K562 (cell line): ENCODE measurements around the gene SMIM29. TPM values are rescaled to one million over a fixed set of nuclear protein-coding genes. Genes with fewer than 3 reads are reported as not detected.

Experiments used
- COPS2 ChIP-seq: fragments of 450-650 bp; conservative IDR thresholded peaks from 2 replicates; pipeline ENCODE4 v1.6.1; 2016; ENCODE audit warnings: mild to moderate bottlenecking, moderate library complexity
- GATAD2A ChIP-seq: fragments of 450-650 bp; IDR thresholded peaks from 2 replicates; pipeline ENCODE4 v1.6.1; 2017
- HIVEP1 ChIP-seq: fragments of 250-450 bp; sonication (Bioruptor Pico); IDR thresholded peaks from 2 replicates; pipeline ENCODE4 v1.4.0; 2020; ENCODE audit warnings: mild to moderate bottlenecking
- STAG1 ChIP-seq: sonication (generic); formaldehyde crosslinking; IDR thresholded peaks from 2 replicates; pipeline ENCODE4 v1.5.0; 2020; ENCODE audit warnings: missing genetic modification reagents, borderline replicate concordance
- TBP ChIP-seq: optimal IDR thresholded peaks from 2 replicates; pipeline ENCODE3; 2011; ENCODE audit warnings: low read depth, low read length, improper control_type of control experiment
- TRIM28 ChIP-seq: fragments of 450-650 bp; IDR thresholded peaks from 2 replicates; pipeline ENCODE4 v1.6.1; 2017
- ZNF583 ChIP-seq: fragments of 250-450 bp; sonication (Bioruptor Pico); IDR thresholded peaks from 2 replicates; pipeline ENCODE4 v1.4.0; 2020
- polyA plus RNA-seq, 8 experiments: library from polyadenylated mRNA; depleted of rRNA in 4 of 8; stranded (reverse) in 5 of 8; unstranded in 3 of 8; fragments of >200 nt; fragmentation: Nextera tagmentation in 2 of 8; fragmentation: Illumina TruSeq in 1 of 8; extraction: Ambion mirVana in 2 of 8; extraction: Trizol in 1 of 8; gene quantifications; 2 replicates each; pipeline versions ENCODE4 v1.2.1 to v1.2.3, GENCODE V29; 2011 to 2014; ENCODE audit warnings: inconsistent platforms in 1 of 8, missing spikeins in 1 of 8
- total RNA-seq, 7 experiments: library from RNA; depleted of rRNA in 6 of 7; stranded (reverse); fragments of >200 nt in 6 of 7; fragmentation: Illumina TruSeq in 2 of 7; extraction: Trizol in 2 of 7; gene quantifications; 2 replicates each; pipeline versions ENCODE4 v1.2.1 to v1.2.3, GENCODE V29; 2011 to 2021; ENCODE audit warnings: low replicate concordance in 1 of 7
- TF ChIP-seq, protein P1 (sequence below): sonication (generic); formaldehyde crosslinking; IDR thresholded peaks from 2 replicates; pipeline ENCODE4 v1.8.0; 2022; ENCODE audit warnings: missing genetic modification reagents, mild to moderate bottlenecking, borderline replicate concordance
- TF ChIP-seq, protein P2 (sequence below): fragments of 250-450 bp; sonication (Bioruptor Pico); IDR thresholded peaks from 2 replicates; pipeline ENCODE4 v1.8.0; 2021; ENCODE audit warnings: moderate library complexity, mild to moderate bottlenecking, inconsistent platforms
- TF ChIP-seq, protein P3 (sequence below), 2 experiments: fragments of 450-650 bp; IDR thresholded peaks; 2 replicates each; pipeline ENCODE4 v1.6.1; 2016; ENCODE audit warnings: mild to moderate bottlenecking in 2 of 2, borderline replicate concordance in 1 of 2, low read depth in 1 of 2, moderate library complexity in 1 of 2
- TF ChIP-seq, protein P4 (sequence below): fragments of 450-650 bp; formaldehyde crosslinking; IDR thresholded peaks from 2 replicates; pipeline ENCODE4 v1.4.0; 2022; ENCODE audit warnings: mild to moderate bottlenecking, moderate library complexity

Gene SMIM29
- total and polyA plus RNA-seq, 9 of the 15 experiments (the other 6 are each of a cell fraction or from before 2014, with no cell fraction given), result 6.5 to 36.7 (median 20.9) TPM

DNA sequence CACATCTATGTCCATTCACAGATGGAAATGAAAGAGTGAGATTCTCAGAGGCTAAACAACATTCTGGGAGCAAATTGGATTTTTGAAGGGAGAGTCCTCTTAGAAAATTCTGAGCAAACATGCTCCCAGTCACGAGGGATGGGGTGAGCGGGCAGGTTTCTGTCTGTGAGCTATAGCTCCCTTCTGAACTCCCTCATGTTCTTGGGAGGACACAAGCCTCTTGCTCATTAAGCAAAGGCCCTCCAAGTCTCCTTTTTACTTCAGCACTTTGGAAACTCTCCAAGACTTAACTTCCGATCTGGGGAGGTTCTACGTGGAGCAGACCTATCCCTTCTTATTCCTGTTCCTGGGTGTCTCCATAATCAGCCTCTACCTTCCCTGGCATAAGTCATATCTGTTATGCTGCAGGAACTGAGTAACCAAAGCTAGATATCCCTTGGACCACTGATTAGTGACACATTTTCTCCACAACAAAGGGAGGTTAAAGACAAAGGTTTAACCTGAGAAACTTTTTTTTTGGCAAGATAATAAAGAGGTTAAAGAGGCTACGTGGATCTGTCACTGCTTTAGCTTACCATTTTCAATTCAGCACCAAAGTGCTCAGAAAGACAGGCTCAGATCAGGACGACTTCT is 33.0 kb upstream of the SMIM29 start (continued):
- TF ChIP-seq, protein P1, sequence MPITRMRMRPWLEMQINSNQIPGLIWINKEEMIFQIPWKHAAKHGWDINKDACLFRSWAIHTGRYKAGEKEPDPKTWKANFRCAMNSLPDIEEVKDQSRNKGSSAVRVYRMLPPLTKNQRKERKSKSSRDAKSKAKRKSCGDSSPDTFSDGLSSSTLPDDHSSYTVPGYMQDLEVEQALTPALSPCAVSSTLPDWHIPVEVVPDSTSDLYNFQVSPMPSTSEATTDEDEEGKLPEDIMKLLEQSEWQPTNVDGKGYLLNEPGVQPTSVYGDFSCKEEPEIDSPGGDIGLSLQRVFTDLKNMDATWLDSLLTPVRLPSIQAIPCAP (CRISPR knock-in tag), result no peak
- TF ChIP-seq, protein P2, sequence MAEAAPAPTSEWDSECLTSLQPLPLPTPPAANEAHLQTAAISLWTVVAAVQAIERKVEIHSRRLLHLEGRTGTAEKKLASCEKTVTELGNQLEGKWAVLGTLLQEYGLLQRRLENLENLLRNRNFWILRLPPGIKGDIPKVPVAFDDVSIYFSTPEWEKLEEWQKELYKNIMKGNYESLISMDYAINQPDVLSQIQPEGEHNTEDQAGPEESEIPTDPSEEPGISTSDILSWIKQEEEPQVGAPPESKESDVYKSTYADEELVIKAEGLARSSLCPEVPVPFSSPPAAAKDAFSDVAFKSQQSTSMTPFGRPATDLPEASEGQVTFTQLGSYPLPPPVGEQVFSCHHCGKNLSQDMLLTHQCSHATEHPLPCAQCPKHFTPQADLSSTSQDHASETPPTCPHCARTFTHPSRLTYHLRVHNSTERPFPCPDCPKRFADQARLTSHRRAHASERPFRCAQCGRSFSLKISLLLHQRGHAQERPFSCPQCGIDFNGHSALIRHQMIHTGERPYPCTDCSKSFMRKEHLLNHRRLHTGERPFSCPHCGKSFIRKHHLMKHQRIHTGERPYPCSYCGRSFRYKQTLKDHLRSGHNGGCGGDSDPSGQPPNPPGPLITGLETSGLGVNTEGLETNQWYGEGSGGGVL, result no peak
- TF ChIP-seq, protein P3, sequence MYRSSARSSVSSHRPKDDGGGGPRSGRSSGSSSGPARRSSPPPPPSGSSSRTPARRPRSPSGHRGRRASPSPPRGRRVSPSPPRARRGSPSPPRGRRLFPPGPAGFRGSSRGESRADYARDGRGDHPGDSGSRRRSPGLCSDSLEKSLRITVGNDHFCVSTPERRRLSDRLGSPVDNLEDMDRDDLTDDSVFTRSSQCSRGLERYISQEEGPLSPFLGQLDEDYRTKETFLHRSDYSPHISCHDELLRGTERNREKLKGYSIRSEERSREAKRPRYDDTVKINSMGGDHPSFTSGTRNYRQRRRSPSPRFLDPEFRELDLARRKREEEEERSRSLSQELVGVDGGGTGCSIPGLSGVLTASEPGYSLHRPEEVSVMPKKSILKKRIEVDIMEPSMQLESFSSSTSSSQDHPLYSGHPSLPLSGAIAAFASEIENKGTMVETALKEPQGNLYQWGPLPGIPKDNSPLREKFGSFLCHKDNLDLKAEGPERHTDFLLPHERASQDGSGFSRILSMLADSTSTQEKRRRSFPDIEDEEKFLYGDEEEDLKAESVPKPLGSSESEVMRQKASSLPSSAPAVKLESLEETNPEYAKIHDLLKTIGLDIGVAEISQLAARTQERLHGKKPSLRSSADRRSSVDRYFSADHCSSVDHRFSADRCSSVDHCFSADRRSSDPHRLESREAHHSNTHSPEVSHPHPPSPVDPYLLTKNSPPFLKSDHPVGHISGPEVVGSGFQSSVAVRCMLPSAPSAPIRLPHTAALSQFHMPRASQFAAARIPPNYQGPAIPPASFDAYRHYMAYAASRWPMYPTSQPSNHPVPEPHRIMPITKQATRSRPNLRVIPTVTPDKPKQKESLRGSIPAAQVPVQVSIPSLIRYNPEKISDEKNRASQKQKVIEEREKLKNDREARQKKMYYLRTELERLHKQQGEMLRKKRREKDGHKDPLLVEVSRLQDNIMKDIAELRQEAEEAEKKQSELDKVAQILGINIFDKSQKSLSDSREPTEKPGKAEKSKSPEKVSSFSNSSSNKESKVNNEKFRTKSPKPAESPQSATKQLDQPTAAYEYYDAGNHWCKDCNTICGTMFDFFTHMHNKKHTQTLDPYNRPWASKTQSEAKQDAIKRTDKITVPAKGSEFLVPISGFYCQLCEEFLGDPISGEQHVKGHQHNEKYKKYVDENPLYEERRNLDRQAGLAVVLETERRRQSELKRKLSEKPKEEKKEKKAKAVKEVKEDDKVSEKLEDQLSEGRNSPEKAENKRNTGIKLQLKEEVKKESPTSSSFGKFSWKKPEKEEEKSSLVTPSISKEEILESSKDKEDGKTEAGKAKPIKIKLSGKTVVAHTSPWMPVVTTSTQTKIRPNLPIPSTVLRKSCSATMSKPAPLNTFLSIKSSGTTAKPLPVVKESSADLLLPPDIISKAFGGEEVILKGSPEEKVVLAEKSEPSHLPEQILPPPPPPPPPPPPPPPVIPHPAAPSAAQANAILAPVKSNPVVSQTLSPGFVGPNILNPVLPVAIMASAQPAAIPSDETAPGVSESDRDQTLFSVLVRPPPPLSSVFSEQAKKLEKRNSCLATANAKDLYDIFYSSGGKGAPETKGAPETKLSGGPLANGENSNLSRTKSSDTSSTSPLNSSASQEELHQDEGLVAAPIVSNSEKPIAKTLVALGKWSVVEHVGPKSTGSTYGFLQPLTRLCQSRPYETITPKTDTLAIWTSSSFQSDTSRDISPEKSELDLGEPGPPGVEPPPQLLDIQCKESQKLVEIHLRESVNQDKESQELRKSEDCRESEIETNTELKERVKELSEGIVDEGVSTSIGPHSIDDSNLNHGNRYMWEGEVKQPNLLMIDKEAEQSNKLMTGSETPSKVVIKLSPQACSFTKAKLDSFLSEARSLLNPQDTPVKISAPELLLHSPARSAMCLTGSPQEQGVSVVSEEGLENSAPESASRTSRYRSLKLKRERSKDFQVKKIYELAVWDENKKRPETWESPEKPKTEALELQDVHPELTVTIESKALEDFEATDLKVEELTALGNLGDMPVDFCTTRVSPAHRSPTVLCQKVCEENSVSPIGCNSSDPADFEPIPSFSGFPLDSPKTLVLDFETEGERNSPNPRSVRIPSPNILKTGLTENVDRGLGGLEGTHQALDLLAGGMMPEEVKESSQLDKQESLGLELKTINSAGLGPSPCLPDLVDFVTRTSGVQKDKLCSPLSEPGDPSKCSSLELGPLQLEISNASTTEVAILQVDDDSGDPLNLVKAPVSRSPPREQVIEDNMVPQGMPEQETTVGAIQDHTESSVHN (IDR thresholded peaks at IDR 0.05; ENCODE audit: borderline replicate concordance in 1 of 2, low read depth in 1 of 2), result no peak
- TF ChIP-seq TRIM28 (no peak), ZNF583 (CRISPR knock-in tag) (no peak), TBP (peak; percentile 44), GATAD2A (peak; percentile 84; the same call in 1 of the 2 replicates), STAG1 (CRISPR knock-in tag) (no peak), HIVEP1 (no peak), COPS2 (no peak)
- TF ChIP-seq, protein P4, sequence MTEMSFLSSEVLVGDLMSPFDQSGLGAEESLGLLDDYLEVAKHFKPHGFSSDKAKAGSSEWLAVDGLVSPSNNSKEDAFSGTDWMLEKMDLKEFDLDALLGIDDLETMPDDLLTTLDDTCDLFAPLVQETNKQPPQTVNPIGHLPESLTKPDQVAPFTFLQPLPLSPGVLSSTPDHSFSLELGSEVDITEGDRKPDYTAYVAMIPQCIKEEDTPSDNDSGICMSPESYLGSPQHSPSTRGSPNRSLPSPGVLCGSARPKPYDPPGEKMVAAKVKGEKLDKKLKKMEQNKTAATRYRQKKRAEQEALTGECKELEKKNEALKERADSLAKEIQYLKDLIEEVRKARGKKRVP, result no peak
